Measurements from ENCODE around the gene TLL2. TPM values are rescaled to one million over a fixed set of nuclear protein-coding genes. Genes with fewer than 3 reads are reported as not detected.

Gene TLL2
- total RNA-seq, 4 donors from 2014 or later = 0.30 to 0.60 TPM; not detected in 2

DNA sequence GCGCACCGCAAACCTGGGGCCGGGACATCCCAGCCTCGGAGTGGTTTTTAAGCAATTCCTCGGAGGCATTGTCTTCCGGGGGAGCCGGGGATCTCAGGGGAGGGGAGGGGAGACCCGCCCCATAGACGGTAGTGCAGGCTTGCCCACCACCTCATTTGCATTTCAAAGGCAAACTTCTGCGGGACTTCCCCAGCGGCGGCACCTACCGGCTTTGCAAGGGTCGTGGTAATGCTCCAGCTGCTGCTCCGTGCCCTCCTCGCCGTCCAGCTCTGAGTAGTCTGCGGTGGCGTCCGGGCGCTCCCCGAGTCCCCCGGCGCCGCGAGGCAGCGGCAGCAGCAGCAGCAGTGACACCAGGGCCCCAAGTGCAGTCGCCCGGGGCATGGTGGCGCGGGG is 425 bp downstream of the TLL2 start:
- Histone ChIP-seq H3K4me3 (peak overlapping the region; percentile 47), H3K4me1 (peaks cover 25% of the 10 kb centered on the region), H3K27me3 (peaks cover 22% of the 10 kb centered on the region), H3K9me3 (no peaks in the 10 kb centered on the region), H3K27ac (no peak overlapping the region), H3K36me3 (no peaks in the 10 kb centered on the region)
- TF ChIP-seq EP300 (IDR thresholded peaks at IDR 0.05) = no peak
- TF ChIP-seq POLR2A (IDR thresholded peaks at IDR 0.05) = no peak
- no peak for TF ChIP-seq POLR2AphosphoS5 (IDR thresholded peaks at IDR 0.05)
- no peak for TF ChIP-seq CTCF (IDR thresholded peaks at IDR 0.05)
- WGBS = 0% methylated on average over 16 of the region's 31 CpGs
- no peak for DNase-seq (ENCODE audit: low spot score in 2 of 2)

GRCh38 chr10:96512524-96513304 is 1.0 kb downstream of the TLL2 start:
- H3K27me3 ChIP-seq = peaks cover 22% of the 10 kb centered on the region
- WGBS = 2% methylated on average over 43 of the region's 65 CpGs
- TF ChIP-seq EP300 (IDR thresholded peaks at IDR 0.05) (no peak), POLR2AphosphoS5 (IDR thresholded peaks at IDR 0.05) (no peak), POLR2A (IDR thresholded peaks at IDR 0.05) (no peak), CTCF (IDR thresholded peaks at IDR 0.05) (no peak)
- no peaks in the 10 kb centered on the region for H3K36me3 ChIP-seq
- DNase-seq (ENCODE audit: low spot score in 2 of 2) = peak in 1 of 2 donors; percentile 67
- peak overlapping the region; percentile 47 for H3K4me3 ChIP-seq
- no peaks in the 10 kb centered on the region for H3K9me3 ChIP-seq
- H3K4me1 ChIP-seq = peaks cover 25% of the 10 kb centered on the region
- no peak overlapping the region for H3K27ac ChIP-seq

DNA sequence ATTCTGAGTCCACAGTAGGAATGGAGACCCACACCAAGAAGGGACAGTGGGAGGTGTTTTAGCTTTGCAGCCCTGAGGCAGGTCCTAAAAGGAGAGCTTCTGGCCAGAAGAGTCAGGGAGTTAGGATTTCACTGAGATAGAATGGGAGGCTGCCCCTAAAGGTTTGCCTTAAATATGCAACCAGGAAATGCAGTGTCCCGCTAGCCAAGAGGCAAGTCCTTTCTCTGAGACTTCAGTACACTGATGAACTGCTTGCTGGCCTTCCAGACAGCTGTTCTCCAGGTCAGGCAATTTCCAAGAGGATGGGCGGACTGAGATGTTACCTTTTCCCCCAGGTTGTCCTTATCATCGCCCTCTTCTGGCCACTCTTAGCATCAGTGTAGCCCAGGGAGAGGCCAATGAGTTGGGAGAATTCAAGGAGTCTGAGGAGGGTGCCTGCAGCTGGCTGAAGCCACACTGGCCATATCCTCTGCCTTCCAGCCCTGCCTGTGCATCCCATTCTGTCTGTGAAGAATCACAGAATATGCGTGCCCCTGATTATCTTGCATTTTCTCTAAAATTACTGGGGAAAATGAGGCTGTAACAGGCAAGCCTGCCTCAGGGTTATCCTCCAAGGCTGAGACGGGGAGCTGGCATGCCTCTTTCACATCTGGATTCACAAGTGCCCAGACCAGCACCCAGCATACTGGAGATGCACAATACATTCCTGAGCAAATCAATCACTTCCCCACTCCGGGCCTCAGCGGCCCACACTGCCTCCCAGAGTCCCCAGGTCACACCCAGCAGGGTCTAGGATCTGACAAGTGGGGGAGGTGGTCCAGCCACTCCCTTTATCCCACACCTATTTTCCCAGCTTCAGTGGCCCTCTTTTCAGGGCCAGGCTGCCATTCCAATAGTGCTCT is 2.4 kb downstream of the TLL2 start:
- Histone ChIP-seq H3K27me3 (peaks cover 22% of the 10 kb centered on the region), H3K36me3 (no peaks in the 10 kb centered on the region), H3K9me3 (no peaks in the 10 kb centered on the region), H3K4me3 (no peak overlapping the region), H3K27ac (no peak overlapping the region), H3K4me1 (peaks cover 25% of the 10 kb centered on the region)
- 67% methylated on average over 7 of the region's 7 CpGs for WGBS
- TF ChIP-seq EP300 (IDR thresholded peaks at IDR 0.05) (no peak), CTCF (IDR thresholded peaks at IDR 0.05) (peak in 1 of 2 donors; percentile 33)
- DNase-seq (ENCODE audit: low spot score in 2 of 2) = peak in 1 of 2 donors; percentile 65

DNA sequence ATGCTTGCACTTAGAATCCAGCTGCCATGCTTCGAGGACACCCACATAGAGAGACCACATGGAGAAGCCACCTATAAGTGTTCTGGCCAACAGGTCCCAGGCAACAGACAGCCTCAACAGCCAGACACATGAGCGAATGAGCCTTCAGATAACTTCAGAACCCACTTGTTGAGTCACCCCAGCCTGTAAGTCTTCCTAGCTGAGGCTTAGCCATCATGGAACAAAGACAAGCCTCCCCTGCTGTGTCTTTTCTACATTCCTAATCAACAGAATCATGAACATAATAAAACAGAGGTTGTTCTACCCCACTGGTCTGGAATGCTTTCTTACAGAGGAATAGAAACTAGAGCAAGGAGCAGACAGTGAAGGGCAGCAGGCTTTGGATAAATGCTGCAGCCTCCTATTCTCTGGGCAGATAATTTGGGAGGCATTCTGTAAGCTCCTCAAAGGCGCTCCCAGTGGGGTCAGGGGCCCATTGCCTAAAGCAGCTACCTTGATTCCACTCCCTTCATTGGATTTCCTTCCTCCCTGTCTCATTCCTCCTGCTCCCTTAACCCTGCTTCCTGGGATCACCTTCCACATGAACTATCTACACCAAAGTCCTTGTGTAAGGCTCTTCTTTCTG is 4.6 kb downstream of the TLL2 start:
- H3K4me1 ChIP-seq = peaks cover 18% of the 10 kb centered on the region
- no peak overlapping the region for H3K4me3 ChIP-seq
- TF ChIP-seq CTCF (IDR thresholded peaks at IDR 0.05) = no peak
- DNase-seq (ENCODE audit: low spot score in 2 of 2) = peak in 1 of 2 donors; percentile 40
- H3K36me3 ChIP-seq = no peaks in the 10 kb centered on the region
- 83% methylated on average over 3 of the region's 3 CpGs for WGBS
- peaks cover 16% of the 10 kb centered on the region for H3K27me3 ChIP-seq
- H3K9me3 ChIP-seq = no peaks in the 10 kb centered on the region
- H3K27ac ChIP-seq = no peak overlapping the region

- TF ChIP-seq POLR2A (IDR thresholded peaks at IDR 0.05) (no peak), CTCF (IDR thresholded peaks at IDR 0.05) (no peak), EP300 (IDR thresholded peaks at IDR 0.05) (no peak), POLR2AphosphoS5 (IDR thresholded peaks at IDR 0.05) (no peak)
- no peaks in the 10 kb centered on the region for H3K9me3 ChIP-seq
- no peaks in the 10 kb centered on the region for H3K36me3 ChIP-seq
- 72% methylated on average over 2 of the region's 2 CpGs for WGBS
- H3K27ac ChIP-seq = no peak overlapping the region
- no peaks in the 10 kb centered on the region for H3K27me3 ChIP-seq
- no peak overlapping the region for H3K4me3 ChIP-seq
- DNase-seq (ENCODE audit: low spot score in 2 of 2) = no peak
- no peaks in the 10 kb centered on the region for H3K4me1 ChIP-seq
Observed at GRCh38 chr10:96507044-96507443, 6.7 kb downstream of the TLL2 start.
